ENCODE results near the gene NOL7.

DNA sequence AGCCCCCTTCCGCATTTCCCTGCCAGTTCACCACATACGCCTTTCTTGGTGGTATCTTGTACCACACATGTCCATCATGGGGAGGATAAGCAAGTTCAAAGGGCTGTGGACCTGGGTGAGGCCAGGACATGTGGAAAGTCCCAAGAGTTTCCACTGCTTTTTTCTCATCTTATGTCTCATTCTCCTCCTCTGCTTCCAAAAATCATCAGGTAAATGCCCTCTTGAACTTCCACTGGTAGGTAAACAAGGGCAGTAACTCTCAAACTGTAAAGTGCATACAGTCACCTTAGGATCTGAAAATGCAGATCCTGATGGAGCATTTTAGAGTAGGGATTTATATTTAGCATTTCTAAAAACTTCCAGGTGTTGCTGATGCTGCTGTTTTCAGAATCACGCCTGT is 48.6 kb upstream of the NOL7 start:
- TF ChIP-seq, protein P1, sequence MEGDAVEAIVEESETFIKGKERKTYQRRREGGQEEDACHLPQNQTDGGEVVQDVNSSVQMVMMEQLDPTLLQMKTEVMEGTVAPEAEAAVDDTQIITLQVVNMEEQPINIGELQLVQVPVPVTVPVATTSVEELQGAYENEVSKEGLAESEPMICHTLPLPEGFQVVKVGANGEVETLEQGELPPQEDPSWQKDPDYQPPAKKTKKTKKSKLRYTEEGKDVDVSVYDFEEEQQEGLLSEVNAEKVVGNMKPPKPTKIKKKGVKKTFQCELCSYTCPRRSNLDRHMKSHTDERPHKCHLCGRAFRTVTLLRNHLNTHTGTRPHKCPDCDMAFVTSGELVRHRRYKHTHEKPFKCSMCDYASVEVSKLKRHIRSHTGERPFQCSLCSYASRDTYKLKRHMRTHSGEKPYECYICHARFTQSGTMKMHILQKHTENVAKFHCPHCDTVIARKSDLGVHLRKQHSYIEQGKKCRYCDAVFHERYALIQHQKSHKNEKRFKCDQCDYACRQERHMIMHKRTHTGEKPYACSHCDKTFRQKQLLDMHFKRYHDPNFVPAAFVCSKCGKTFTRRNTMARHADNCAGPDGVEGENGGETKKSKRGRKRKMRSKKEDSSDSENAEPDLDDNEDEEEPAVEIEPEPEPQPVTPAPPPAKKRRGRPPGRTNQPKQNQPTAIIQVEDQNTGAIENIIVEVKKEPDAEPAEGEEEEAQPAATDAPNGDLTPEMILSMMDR (IDR thresholded peaks at IDR 0.05), result no peak
- TF ChIP-seq POLR2A (IDR thresholded peaks at IDR 0.05), result no peak

All from stomach (tissue), 4 donors.